COR-L47 (cell line): Measurements from ENCODE around the gene C9.
"Not testable (repeated sequence)": the region's sequence is repeated elsewhere in the genome, so short reads cannot be mapped to it uniquely, and the experiment has no call there.

ENCODE experiments used
- DNase-seq: peaks from one replicate; lab custom pipeline; 2025; lab: John Stamatoyannopoulos, UW

Gene C9

DNA sequence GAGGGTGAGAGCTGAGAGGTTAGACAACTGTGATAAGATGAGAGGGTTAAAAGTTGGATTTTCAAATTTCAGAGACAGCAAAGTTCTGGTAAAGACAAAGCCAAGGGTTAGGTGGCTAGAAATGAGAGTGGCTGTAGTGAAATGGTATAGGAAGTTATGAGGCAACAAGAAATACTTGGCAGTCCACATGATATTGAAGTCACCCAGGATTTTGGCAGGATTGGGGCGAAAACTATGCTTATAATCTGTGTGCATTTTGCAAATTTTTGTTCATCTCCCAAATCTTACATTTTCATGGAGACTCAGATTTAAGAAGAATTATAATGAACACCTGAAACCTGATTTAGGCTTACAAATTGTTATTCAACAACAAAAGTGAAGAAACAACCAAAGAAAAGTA lies 35.6 kb downstream of the C9 start:
- no peak for DNase-seq

DNA sequence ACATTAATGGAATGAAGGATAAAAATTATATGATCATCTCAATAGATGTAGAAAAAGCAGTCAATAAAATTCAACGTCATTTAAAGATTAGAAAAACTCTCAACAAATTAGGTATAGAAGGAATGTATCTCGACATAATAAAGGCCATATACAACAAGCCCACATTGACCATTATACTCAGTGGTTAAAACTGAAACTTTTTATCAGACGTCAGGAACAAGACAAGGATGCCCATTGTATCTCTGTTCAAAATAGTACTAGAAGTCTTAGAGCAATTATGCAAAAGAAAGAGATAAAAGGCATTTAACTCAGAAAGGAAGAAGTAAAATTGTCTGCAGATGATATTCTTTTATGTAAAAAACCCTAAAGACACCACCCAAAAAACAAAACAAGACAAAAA lies 40.8 kb downstream of the C9 start:
- no peak for DNase-seq

DNA sequence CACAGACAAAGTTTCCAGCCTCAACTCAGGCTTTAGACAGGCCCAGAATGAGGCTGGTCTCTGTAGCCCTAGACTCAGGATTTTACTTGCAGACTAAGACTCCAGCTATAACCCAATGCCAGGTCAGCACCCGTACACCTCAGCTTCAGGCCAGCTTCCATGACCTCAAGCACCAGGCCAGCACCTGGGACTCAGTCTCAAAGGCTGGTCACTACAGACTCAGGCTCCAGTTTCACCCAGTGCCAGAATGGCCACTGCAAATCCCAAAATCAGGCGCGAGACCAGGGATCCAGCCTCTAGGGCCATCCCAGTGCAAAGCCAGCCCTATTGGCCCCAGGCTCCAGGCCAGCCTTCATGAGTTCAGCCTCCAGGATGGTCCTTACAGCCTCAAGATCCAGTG lies 44.9 kb downstream of the C9 start:
- no peak for DNase-seq

DNA sequence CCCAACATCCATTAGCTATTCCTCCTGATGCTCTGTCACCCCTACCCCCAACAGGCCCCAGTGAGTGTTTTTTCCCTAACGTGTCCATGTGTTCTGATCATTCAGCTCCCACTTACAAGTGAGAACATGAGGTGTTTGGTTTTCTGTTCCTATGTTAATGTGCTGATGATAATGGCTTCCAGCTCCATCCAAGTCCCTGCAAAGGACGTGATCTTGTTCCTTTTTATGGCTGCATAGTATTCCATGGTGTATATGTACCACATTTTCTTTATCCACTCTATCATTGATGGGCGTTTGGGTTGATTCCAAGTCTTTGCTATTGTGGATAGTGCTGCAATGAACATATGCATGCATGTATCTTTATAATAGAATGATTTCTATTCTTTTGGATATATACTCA lies 47.8 kb downstream of the C9 start:
- DNase-seq = not testable (repeated sequence)

DNA sequence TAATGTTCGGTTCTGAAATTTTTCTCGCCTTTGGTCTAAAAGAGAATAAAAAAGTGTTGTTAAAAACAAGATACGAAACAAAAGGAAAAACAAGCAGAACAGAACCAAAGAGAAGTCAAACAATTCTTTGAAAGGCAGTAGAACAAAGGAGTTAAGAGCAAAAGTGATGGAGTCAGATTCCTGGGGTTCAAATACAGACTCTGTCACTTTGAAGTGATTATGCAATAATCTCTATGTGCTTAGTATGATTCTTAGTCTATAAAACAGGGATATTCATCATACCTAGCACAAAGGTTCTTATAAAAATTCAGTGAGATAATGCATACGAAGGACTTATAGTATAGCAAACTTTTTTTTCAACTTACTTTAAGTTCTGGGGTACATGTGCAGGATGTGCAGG lies 48.3 kb downstream of the C9 start:
- no peak for DNase-seq

DNA sequence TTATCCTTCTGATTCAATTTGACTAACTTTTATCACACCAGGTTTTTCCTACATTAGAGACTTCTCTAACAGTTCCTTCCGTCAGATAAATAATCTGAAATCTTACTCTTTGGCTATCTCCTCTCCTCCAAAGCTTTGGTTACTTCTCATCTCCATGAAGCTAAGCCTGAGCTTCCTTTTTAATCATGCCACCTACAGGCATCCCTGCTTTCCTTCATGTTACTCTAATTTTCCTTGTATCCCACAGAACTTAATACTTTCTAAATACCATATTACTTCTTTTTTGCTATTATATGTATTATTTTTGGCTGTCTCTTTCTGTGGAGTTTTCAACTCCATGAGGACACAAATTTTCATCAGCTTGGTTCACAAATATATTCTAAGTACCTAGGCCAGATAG lies 49.7 kb downstream of the C9 start:
- no peak for DNase-seq

DNA sequence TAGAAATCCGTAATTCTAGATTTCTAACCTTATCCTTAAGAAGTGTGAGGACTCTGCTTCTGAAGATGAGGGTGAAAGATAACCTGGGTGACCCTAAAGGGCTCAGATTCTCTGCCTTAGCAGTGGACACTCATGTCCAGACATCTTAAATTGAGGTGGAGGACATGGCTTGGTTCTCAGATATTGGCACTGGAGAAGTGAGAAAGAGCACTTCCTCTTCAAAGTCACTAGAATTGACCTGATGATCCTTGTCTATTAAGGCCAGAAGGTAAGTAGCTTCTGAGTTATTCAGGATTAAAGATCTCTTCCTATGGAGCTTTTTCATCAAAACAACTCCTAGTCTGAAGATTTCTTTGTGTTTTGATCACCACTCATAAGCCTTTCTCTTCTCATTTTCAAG lies 54.8 kb downstream of the C9 start:
- no peak for DNase-seq

DNA sequence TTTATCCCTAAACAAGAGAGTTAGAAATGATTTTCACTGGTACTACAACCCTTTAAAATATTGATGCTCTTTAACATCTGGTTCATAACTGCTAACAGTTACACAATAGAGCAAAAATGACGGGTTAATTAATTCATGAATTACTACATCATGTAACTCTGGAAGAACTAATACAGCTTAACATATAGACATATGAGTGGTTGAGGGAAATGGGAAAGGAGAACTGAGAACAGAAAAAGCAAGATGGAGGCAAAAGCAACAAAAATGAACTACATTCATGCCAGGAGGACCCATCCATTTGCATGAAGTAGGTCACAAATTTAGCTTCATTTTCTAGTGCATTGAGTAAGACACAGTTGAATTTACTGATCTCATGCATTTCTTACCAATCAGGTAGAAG lies 61.8 kb downstream of the C9 start:
- no peak for DNase-seq

DNA sequence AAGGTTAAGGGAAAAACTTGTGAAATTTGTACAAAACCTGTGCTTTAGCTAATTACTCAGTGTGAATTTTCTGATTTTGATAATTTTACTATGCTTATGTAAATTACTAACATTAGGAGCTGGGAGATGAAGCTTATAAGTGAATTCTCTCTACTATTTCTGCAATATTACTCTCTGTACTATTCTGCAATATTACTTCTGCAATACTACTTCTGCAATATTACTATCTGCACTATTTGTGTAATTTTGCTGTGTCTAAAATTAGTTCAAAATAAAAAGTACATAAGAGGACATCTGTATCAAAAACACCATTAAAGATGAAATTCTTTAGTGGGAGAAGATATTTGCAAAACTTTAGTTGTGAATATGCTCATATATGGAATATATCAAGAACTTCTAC lies 62.9 kb downstream of the C9 start:
- DNase-seq = no peak

DNA sequence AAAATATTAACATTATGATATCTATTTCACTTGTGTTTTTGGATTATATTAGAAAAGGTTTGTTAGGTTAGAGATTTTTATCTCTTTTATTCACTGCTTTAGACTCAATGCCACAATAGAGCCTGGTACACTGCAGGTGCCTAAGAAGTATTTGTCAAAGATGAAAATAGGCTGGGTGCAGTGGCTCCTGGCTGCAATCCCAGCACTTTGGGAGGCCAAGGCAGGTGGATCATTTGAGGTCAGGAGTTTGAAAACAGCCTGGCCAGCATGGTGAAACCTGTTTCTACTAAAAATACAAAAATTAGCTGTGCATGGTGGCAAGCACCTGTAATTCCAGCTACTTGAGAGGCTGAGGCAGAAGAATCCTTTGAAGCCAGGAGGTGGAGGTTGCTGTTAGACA lies 64.3 kb downstream of the C9 start:
- no peak for DNase-seq

DNA sequence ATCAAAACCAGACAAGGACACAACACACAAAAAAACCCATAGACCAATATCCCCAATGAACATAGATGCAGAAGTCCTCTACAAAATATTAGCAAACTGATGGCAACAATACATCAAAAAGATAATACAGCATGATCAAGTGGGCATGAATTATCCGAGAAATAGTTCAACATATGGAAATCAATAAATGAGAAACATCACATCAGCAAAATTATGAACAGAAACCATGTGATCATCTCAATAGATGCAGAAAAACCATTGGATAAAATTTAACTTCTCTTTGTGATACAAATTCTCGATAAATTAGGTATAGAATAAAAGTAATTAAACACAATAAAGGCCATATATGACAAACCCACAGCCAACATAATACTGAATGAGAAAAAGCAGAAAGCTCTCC lies 69.6 kb downstream of the C9 start:
- DNase-seq = no peak

DNA sequence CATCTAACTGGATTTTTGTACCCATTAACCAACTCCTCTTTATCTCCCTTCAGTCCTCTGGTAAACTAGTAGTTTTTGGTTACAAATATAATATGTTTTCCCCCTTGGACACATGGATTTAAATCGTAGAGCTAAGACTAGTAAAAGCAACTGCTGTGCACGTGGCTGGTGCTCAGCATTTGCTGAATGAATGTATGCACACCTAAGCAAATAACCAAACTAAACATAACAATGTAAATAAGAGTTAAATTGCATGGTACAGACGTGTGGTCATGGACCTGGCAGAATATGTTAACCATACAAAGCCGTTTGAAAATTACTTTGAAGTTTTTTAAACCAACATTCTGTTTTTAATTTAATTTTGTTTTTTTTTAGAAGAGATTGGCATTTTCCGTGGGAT lies 79.7 kb downstream of the C9 start:
- DNase-seq = no peak

DNA sequence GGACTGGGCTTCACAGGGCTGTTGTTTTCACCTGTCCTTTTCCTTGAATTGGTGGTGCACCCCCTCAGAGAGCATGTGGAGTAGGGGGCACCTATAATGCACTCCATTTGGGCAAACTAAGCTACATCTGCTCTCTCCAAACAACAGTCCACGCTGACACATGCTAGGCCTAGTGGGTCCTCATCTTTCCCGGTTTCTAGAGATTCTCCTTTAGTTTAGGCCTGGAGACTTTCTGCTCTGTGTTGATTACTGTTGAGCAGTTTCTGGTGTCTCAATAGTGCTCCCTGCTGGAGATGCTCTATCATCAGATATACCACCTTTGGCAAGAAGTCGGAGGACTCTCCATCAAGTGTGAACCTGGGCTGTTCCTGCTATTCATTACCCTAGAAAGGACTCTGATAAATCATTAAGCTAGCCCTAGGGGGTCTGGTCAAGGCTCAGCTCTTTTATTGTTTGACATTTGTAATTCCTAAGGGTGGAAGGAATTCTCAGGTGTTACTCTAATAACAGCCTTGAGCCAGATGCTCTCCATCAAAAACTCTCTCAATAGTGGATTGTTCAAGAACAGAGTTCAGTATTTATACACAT lies 81.0 kb downstream of the C9 start:
- peak; percentile 3 for DNase-seq

DNA sequence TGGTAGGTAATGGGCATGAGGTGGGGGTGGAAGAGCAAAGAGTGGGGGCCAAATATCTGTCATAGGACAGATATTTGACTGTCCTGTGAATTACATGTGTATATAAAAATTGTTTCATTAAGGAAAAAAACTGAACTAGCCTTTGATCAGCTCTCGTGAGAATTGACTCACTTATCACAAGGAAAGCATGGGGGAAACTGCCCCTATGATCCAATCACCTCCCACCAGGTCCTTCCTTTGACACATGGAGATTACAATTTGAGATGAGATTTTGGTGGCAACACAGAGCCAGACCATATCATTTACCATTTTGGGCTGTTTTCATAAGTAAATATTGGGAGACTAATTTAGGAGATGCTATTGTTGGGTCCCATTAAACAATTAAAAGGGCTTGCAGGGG lies 81.7 kb downstream of the C9 start:
- no peak for DNase-seq

DNA sequence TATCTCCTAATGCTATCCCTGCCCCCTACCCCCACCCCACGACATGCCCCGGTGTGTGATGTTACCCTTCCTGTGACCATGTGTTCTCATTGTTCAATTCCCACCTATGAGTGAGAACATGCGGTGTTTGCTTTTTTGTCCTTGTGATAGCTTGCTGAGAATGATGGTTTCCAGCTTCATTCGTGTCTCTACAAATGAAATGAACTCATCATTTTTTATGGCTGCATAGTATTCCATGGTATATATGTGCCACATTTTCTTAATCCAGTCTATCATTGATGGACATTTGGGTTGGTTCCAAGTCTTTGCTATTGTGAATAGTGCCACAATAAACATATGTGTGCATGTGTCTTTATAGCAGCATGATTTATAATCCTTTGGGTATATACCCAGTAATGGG lies 88.4 kb downstream of the C9 start:
- not testable (repeated sequence) for DNase-seq

DNA sequence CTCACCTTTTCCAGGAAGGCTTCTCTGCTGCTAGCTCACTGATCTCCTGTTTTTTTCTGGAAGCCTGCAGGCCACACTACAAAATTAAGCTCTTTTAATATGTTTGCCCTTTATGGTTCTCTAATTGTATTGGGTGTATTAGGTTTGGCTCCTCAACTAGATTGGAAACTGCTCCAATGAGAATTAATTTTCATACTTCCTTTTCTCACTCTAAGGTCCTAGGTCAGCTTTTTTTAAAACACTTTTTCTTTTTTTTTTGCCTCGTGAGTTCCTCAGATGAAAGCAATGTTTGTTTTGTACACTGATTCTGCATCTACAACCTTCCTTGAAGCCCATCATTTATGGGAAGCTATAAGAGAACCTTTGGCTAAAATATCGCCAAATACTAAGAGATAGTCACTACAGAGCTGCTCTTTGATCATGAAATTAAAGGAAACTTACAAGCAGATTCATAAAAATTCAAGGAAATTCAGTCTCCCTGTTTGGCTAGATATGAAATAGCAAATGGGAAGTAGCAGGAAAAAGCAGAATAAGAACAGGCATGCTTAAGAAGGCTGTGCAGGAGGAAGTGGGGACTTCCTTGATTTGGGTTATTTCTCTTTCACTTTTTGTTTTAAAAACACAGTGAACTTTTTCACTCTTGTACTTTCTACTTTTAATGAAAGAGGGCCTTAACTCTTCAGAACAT lies 89.8 kb downstream of the C9 start:
- no peak for DNase-seq

DNA sequence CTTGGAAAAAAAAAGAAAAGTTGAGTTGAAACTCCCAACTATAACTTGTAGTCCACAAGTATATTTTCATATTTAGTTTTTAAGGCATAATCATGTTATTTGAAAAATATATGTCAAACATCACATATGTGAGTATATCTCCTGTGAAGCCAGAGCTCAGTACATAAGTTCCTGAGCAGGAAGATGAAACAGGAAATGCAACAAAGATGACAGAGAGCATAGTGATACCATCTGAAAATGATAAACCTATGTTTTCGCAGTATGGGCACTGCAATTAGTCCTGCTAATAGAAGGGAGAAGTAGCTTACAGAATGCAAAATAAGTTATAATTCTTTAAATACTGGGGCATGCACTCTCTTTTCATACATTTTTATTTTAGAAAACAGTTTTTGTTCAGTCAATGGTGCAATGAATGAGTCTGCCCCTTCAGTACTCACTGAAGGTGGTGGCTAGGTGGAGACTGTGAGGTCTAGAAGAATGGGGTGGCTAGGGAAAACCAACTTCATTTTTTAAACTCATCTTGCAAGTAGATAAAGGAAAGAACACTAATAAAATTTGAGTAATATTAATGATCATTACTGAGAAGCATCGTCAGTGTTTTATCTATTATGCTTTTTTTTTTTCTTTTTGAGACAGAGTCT lies 90.9 kb downstream of the C9 start:
- no peak for DNase-seq

DNA sequence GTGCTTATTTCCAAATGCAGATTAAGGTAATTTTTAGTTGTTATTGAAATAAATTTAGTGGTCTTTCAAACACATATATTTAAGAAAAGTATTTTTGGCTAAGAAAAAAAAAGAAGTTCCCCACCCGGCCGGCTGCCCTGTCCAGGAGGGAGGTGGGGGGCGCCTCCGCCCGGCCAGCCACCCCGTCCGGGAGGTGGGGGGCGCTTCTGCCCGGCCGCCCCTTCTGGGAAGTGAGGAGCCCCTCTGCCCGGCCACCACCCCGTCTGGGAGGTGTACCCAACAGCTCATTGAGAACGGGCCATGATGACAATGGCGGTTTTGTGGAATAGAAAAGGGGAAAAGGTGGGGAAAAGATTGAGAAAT lies 91.4 kb downstream of the C9 start:
- not testable (repeated sequence) for DNase-seq

DNA sequence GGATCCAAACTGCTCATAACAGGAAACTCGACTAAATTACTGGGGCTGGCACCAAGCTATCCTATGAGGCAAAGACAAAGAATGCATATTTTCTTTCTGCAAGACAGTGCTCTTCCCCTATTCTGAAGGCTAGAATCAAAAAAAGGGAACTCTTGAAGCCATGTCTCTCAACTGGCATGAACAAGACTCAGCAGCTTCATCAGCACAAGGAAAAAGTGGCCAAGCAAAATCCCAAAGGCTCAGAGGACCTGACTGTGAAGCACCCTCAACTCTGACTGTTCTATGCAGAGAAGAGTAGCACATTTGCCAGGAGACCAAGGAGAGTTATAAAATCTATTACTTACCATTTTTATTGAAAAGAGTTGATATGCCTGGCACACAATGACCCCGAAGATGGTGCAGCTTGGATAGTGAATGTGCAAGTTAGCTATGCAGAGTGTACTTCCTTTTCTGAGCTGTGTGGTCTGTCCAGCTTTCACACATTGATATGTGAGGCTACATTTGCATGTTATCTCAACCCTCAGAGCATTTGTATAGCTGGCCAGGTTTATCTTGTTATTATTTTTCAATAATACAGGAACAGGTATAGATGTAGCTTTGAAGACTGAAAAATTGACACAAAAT lies 94.0 kb downstream of the C9 start:
- DNase-seq = no peak

DNA sequence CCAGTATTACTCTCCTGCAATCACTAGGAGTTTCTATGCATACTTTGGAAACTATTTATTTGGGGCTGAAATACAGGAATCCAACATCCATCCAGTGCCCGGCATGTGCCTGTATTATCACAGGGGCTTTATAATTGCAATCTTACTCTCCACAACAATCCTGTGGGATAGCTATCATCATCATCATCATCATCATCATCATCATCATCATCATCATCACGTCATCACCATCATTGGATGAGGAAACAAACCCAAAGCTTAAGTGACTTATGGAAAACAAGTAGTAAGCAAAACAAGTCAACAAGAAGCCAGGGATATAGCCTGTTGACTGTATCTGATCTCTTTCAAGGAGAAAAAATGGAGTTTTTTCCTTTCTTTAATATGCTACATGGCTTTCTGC lies 97.1 kb downstream of the C9 start:
- DNase-seq = no peak

DNA sequence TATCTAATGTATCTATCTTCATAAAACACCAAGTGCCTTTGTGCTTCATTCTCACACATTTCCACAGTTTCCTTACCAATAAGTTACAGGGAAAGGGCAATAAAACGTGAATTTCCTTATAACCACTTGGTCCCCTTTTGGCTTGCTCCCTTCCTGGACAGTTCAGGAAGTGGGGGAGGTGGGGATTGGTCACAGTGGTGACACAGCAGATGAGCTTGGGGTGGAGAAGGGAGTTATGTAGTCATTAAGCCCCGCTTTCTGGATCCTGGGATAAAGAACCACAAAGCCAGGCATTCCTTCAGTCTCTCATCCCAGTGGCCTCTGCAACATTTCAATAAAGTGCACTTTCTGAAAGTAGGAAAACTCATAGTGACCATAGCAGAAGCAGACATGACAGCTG lies 97.9 kb downstream of the C9 start:
- no peak for DNase-seq

DNA sequence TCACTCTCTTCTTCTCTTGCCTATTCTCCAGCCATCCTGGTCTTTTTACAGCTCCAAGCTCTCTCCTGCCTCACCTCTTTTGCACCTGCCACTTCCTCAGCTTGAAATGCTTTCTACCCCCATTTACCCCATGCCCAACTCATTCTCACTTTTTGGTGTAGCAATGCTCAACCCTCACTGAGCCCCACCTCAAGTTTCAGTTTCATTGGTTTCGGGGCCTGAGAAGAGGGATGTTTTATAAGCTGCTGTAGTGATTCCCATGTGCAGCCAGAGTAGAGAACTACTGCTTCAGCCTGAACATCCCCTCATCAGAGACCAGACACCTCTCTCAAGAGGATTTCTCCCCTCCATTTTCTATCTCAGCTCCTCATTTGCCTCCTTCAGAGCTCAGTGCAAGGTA lies 99.8 kb downstream of the C9 start:
- DNase-seq = no peak

DNA sequence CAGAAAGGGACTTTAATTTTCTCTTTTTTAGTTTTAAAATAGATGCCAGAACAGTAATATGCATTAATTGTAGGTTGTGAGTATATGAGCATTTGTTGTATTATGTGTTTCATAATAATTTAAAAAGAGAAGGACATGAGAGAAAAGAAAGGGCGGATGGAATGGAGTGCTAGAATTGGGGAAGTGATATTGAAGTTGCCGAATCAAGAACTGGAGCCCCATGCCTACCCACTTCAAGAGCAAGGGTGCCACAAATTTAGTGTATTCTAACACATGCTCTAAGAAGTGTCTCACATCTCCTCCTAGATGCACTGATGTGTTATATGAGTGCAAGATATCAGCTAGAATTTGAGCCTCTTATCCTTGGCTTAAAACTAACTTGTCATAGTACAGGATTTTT lies 101.3 kb downstream of the C9 start:
- no peak for DNase-seq

DNA sequence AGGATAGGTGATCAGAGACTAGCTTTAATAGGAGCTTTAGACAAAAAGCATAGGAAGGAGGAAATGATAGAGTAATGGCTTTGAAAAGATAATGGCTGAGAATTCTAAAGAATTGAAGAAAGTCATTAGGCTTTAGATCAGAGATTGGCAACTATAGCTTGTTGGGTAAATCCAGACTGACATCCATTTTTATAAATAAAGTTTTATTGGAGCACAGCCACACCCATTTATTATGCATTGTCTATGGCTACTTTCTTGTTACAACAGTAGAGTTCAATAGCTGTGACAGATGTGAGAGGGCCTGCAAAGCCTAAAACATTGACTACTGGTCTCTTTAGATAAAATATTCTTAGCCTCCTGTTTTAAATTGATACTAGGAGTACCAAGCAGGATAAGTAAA lies 104.2 kb downstream of the C9 start:
- no peak for DNase-seq
